Lower lobe of right lung (tissue), 2 donors: ENCODE data around the gene CYB561D2. TPM values are rescaled to one million over a fixed set of nuclear protein-coding genes. Genes with fewer than 3 reads are reported as not detected.

Source experiments
- ATAC-seq, 2 donors: fragments of 200-7000 bp; cut with Tn5 transposase; one replicate each; pipeline ENCODE4 v1.9.1; 2020 to 2022; ENCODE audit warnings: mild to moderate bottlenecking in 2 of 2, moderate library complexity in 2 of 2
- DNase-seq: peaks from one replicate; pipeline ENCODE4 v3.0.0-alpha.2; 2020
- H3K27ac ChIP-seq: fragments of 200-600 bp; one replicate; pipeline ENCODE4 v1.8.0; 2022
- H3K27me3 ChIP-seq: fragments of 200-600 bp; one replicate; pipeline ENCODE4 v1.8.0; 2022; ENCODE audit warnings: low read depth
- H3K36me3 ChIP-seq: fragments of 200-600 bp; one replicate; pipeline ENCODE4 v1.8.0; 2022; ENCODE audit warnings: mild to moderate bottlenecking
- H3K4me1 ChIP-seq: fragments of 200-600 bp; one replicate; pipeline ENCODE4 v1.8.0; 2022
- H3K4me3 ChIP-seq: fragments of 200-600 bp; one replicate; pipeline ENCODE4 v1.8.0; 2022; ENCODE audit warnings: mild to moderate bottlenecking
- H3K9me3 ChIP-seq: fragments of 200-600 bp; one replicate; pipeline ENCODE4 v1.8.0; 2022
- intact Hi-C: fragments of 100-400 bp; cut with DNase I; formaldehyde crosslinking; loops from one replicate; pipeline ENCODE4 v1.11.0; 2022
- total RNA-seq: library from RNA; stranded (reverse); fragmentation: NEBNext Ultra II Directional; extraction: Animal tissue kit (Norgen Biotek cat#: 25700); gene quantifications from one replicate; pipeline ENCODE4 v1.2.1, GENCODE V29; 2021
- TF ChIP-seq, protein P1 (sequence below): fragments of 200-600 bp; IDR thresholded peaks from one replicate; pipeline ENCODE4 v1.8.0; 2022; ENCODE audit warnings: antibody characterized with exemption, mild to moderate bottlenecking
- donor health status: DM: no; HTN: yes; CAD: no; lungs with severe emphysema.

CYB561D2 gene
- total RNA-seq, 1 donor from 2014 or later = 21.7 TPM

DNA sequence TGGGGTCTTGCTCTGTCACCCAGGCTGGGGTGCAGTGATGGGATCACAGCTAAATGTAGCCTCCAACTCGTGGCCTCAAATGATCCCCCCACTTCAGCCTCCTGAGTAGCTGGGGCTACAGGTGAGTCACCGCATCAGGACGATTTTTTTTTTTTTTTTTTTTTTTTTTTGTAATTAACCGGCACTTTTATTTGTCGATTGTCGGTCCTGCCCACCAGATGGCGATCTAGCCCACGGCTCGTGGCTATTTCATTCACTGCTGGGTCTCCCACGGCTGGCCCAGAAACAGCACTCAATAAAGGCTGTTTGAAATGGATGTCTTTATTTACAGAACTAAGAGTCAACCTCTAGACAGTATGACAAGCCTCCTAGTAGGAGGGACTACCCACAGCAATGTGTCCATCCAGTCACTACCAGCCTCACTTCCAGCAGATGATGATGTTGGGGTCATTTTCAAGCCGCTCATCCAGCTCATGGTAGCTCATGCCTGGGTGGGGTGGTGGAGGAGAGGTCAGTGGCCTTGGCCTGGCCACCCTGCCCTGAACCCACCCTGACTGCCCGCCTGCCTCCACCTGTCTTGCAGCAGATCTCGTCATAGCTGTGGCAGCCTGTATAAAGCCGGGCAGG is 3.4 kb upstream of the CYB561D2 start:
- TF ChIP-seq, protein P1, sequence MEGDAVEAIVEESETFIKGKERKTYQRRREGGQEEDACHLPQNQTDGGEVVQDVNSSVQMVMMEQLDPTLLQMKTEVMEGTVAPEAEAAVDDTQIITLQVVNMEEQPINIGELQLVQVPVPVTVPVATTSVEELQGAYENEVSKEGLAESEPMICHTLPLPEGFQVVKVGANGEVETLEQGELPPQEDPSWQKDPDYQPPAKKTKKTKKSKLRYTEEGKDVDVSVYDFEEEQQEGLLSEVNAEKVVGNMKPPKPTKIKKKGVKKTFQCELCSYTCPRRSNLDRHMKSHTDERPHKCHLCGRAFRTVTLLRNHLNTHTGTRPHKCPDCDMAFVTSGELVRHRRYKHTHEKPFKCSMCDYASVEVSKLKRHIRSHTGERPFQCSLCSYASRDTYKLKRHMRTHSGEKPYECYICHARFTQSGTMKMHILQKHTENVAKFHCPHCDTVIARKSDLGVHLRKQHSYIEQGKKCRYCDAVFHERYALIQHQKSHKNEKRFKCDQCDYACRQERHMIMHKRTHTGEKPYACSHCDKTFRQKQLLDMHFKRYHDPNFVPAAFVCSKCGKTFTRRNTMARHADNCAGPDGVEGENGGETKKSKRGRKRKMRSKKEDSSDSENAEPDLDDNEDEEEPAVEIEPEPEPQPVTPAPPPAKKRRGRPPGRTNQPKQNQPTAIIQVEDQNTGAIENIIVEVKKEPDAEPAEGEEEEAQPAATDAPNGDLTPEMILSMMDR = peak; percentile 57
- H3K4me1 ChIP-seq = peaks cover 52% of the 10 kb centered on the region
- peak; percentile 2 to 4 for ATAC-seq
- no peaks in the 10 kb centered on the region for H3K27me3 ChIP-seq
- intact Hi-C loops = no loop called here
- H3K9me3 ChIP-seq = no peaks in the 10 kb centered on the region
- peak; percentile 78 for DNase-seq
- no peak overlapping the region for H3K27ac ChIP-seq
- H3K4me3 ChIP-seq = no peak overlapping the region
- peaks cover 16% of the 10 kb centered on the region for H3K36me3 ChIP-seq

DNA sequence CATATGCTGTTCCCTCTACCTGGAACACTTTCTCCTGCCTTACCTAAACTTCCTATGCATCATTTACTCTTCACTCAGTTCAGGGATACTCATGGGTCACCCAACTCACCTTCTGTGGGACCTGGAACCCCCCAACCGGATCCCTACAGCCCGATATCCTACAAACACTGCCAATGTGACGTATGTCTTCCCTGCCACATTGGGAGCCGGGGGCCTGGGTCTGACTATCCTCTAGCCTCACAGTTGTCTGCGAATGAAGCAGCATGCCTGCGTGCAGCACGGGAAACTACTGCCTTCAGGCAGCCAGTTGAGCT is 492 bp upstream of the CYB561D2 start:
- TF ChIP-seq, protein P1 = no peak
- peaks cover 54% of the 10 kb centered on the region for H3K4me1 ChIP-seq
- H3K27me3 ChIP-seq = no peaks in the 10 kb centered on the region
- peaks cover 41% of the 10 kb centered on the region for H3K36me3 ChIP-seq
- H3K4me3 ChIP-seq = peak overlapping the region; percentile 76
- ATAC-seq (no peak), DNase-seq (no peak)
- no peaks in the 10 kb centered on the region for H3K9me3 ChIP-seq
- peak overlapping the region; percentile 96 for H3K27ac ChIP-seq
- intact Hi-C loops = no loop called here

DNA sequence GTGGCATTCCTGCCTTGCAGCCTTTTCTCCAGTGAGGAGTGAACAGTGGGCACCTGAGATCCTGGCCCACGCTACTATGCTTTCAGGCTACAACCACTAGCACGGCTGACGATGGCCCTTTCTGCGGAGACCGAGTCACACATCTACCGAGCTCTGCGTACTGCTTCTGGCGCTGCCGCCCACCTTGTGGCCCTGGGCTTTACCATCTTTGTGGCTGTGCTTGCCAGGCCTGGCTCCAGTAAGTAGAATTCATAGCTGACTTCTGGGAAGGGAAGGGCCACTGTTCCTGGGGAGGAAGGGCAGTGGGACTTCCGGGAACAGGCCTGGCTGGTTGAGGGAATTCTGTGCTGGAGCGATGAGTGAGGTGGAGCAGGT is 648 bp downstream of the CYB561D2 start:
- ATAC-seq (no peak), DNase-seq (no peak)
- Histone ChIP-seq H3K27ac (peak overlapping the region; percentile 96), H3K4me1 (peaks cover 54% of the 10 kb centered on the region), H3K36me3 (peaks cover 53% of the 10 kb centered on the region), H3K4me3 (peak overlapping the region; percentile 76), H3K27me3 (no peaks in the 10 kb centered on the region), H3K9me3 (no peaks in the 10 kb centered on the region)
- intact Hi-C loops = no loop called here
- TF ChIP-seq, protein P1 = no peak

DNA sequence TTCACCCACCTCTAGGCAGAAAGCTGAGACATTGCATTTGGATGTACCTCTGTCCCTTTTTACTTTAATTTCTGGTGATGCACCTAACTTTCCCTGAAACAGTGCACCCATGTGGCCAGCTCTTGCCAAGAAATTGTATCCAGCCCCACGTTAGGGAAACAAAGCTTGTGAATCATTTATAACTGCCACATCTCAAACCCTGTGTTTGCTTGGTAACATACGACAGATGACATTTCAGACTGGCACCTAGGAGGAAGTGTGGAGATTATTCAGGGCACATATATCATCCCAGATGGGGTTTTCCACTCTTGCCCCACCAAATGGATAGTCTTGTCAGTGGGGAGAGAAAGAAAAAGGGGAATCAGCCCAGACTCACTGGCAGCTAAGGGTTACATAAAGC is 2.1 kb downstream of the CYB561D2 start:
- Histone ChIP-seq H3K4me1 (peaks cover 60% of the 10 kb centered on the region), H3K36me3 (peaks cover 62% of the 10 kb centered on the region), H3K9me3 (no peaks in the 10 kb centered on the region), H3K27ac (no peak overlapping the region), H3K4me3 (no peak overlapping the region), H3K27me3 (no peaks in the 10 kb centered on the region)
- intact Hi-C loops = no loop called here
- ATAC-seq = no peak
- TF ChIP-seq, protein P1 = no peak
- no peak for DNase-seq

DNA sequence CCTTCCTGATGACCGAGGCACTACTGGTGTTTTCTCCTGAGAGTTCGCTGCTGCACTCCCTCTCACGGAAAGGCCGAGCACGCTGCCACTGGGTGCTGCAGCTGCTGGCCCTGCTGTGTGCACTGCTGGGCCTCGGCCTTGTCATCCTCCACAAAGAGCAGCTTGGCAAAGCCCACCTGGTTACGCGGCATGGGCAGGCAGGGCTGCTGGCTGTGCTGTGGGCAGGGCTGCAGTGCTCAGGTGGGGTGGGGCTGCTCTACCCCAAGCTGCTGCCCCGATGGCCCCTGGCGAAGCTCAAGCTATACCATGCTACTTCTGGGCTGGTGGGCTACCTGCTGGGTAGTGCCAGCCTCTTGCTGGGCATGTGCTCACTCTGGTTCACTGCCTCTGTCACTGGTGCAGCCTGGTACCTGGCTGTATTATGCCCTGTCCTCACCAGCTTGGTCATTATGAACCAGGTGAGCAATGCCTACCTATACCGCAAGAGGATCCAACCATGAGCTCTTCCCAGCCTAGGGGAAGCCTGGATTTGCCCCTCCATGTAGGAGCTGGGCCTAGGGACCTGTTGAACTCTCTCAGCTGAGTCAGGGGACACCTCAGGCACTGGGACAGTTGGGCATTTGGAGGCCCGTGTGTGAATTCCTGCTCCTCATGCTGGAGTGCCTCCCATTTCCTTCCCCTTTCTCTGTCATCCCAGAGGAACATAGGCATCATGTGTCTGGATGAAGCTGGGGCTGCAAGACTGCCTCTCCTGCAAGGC is 2.8 kb downstream of the CYB561D2 start:
- DNase-seq = peak; percentile 39
- H3K36me3 ChIP-seq = peaks cover 57% of the 10 kb centered on the region
- TF ChIP-seq, protein P1 = no peak
- intact Hi-C loops = no loop called here
- H3K4me3 ChIP-seq = no peak overlapping the region
- peaks cover 67% of the 10 kb centered on the region for H3K4me1 ChIP-seq
- no peak overlapping the region for H3K27ac ChIP-seq
- H3K27me3 ChIP-seq = no peaks in the 10 kb centered on the region
- no peaks in the 10 kb centered on the region for H3K9me3 ChIP-seq
- no peak for ATAC-seq
